ENCODE results near the gene ADSS1.

DNA sequence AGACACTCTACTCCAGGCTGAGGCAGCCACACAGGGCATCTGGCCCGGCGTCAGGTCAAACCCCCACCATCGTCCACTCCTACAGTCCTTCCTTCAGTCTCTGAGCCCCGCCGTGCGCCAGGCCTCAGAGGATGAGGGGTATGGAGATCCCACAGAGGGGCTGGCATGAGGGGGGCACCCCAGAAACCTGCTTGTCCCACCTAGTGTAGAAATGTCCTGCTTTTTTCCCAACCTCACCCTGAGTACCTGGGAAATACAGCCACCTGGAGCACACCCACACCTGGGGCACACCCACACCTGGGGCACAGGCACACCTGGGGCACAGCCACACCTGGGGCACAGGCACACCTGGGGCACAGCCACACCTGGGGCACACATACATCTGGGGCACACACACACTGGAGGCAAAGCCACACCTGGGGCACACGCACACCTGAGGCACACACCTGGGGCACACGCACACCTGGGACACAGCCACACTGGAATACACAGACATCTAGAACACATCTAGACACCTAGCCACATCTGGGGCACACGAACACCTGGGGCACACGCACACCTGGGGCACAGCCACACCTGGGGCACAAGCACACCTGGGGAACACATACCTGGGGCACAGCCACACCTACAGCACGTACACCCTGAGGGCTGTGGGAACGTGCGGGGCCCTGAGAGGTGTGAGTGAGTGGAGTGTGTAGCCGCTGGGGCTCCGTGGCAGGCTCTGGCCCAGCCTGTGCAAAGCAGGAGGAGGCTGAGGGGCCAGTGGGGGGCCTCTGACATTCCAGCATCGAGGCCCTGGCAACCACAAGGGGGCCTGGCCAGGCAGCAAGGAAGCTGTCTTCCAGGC, 53.2 kb downstream of the ADSS1 start:
- TF ChIP-seq EZH2 (IDR thresholded peaks at IDR 0.05): no peak
- no peak for TF ChIP-seq POLR2AphosphoS5 (IDR thresholded peaks at IDR 0.05; ENCODE audit: borderline replicate concordance, low read depth, low read length)

Data from SK-N-MC (cell line).